Fibroblast of mammary gland (primary cell): Measurements from ENCODE around the gene LDLRAD4.

Experiments used
- DNase-seq: peaks from one replicate; pipeline ENCODE4 v3.0.0-alpha.2; 2010; ENCODE audit warnings: low read depth
- H3K4me3 ChIP-seq: 2 replicates; pipeline ENCODE4 v1.5.1; 2011; ENCODE audit warnings: low read depth, mild to moderate bottlenecking, low read length, moderate library complexity; ENCODE audit not compliant: control insufficient read depth
- TF ChIP-seq, protein P1 (sequence below): conservative IDR thresholded peaks from 2 replicates; pipeline ENCODE4 v1.5.1; 2011; ENCODE audit warnings: low read depth, low read length, inconsistent platforms; ENCODE audit not compliant: control insufficient read depth, insufficient read depth

Gene LDLRAD4

DNA sequence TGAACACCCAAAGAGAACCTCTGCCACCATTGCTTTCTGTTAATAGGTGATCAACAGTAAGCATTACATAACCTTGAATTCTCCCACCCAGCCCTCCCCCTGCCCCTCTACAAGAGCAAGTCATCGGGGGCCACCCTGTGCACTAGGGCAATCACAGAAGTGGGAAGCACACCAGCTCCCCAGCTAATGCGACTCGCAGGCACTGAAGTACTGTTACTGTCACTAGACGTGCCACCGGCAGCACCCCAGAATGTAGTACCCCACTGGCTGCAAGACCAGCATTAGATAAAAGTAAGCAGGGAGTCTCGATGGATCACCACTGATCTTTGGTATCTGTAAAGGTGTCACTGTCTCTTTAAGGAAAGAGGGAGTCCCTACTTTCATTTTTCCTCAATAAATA, 340.2 kb downstream of the LDLRAD4 start:
- DNase-seq = no peak
- H3K4me3 ChIP-seq = no peak overlapping the region
- TF ChIP-seq, protein P1, sequence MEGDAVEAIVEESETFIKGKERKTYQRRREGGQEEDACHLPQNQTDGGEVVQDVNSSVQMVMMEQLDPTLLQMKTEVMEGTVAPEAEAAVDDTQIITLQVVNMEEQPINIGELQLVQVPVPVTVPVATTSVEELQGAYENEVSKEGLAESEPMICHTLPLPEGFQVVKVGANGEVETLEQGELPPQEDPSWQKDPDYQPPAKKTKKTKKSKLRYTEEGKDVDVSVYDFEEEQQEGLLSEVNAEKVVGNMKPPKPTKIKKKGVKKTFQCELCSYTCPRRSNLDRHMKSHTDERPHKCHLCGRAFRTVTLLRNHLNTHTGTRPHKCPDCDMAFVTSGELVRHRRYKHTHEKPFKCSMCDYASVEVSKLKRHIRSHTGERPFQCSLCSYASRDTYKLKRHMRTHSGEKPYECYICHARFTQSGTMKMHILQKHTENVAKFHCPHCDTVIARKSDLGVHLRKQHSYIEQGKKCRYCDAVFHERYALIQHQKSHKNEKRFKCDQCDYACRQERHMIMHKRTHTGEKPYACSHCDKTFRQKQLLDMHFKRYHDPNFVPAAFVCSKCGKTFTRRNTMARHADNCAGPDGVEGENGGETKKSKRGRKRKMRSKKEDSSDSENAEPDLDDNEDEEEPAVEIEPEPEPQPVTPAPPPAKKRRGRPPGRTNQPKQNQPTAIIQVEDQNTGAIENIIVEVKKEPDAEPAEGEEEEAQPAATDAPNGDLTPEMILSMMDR = no peak

DNA sequence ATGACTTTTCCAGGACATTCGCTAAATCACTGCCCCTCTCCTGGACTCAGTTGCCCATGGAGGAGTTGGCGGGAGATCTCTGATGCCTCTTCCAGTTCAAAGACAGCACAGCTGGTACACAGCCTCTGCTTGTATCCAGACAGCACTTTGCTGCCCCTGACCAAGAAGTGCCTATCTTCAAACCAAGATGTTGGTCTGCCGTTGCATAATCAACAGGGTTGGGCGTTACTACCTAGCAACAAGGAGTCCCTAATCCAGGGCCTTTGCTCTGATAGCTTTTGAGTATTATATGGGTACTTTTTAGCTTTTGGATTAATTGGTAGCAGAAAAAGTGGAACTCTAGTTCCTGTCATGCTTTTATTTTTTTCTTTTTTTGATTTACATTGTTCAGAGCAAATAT, 341.2 kb downstream of the LDLRAD4 start:
- TF ChIP-seq, protein P1 = no peak
- H3K4me3 ChIP-seq = no peak overlapping the region
- no peak for DNase-seq

- H3K4me3 ChIP-seq = no peak overlapping the region
- DNase-seq = no peak
- TF ChIP-seq, protein P1 = no peak
Measured at GRCh38 chr18:13560306-13560705, 341.7 kb downstream of the LDLRAD4 start.

- no peak for DNase-seq
- TF ChIP-seq, protein P1 = no peak
- H3K4me3 ChIP-seq = no peak overlapping the region
Measured at GRCh38 chr18:13562494-13563029, 344.0 kb downstream of the LDLRAD4 start.

GRCh38 chr18:13563390-13563805, 344.8 kb downstream of the LDLRAD4 start:
- TF ChIP-seq, protein P1 = no peak
- no peak overlapping the region for H3K4me3 ChIP-seq
- no peak for DNase-seq

DNA sequence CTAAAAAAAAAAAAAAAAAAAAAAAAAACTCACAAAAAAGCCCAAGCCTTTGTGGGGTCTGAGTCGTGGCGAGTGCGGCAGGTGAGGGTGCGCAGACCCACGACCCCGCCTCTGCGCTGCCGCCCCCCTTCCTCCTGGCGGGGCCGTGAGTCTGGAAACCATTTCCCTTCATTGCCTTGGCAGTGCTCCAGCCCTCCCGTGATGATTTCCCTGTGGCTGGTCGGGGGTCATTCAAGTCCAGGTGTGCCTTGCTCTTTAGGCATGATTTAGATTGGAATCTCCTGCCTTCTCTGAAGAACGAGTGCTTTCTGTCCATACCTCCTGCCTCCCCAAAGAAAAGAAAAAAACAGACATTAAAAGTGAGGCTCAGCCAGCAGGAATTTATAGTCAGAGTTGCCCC, 346.0 kb downstream of the LDLRAD4 start:
- H3K4me3 ChIP-seq = no peak overlapping the region

More for the DNA sequence above, 346.0 kb downstream of the LDLRAD4 start:
- TF ChIP-seq, protein P1 = no peak
- no peak for DNase-seq
